GM12878 (cell line): Measurements from ENCODE around the gene RACK1. TPM values are rescaled to one million over a fixed set of nuclear protein-coding genes. Genes with fewer than 3 reads are reported as not detected.

ENCODE experiments used
- ATAC-seq: fragments of 200-7000 bp; cut with Tn5 transposase; 3 replicates; pipeline ENCODE4 v1.9.1; 2020; ENCODE audit warnings: mild to moderate bottlenecking, moderate library complexity
- BruUV-seq: library from RNA; stranded (reverse); fragments of 400-500 nt; replicated peaks from 2 replicates; lab custom pipeline; 2021; lab: Mats Ljungman, UMichigan
- CTCF ChIA-PET: fragments of 300-600 bp; sonication (Branson Sonifier 250); formaldehyde crosslinking; extraction: SDS; loops from one replicate; lab custom pipeline; 2021; ENCODE audit warnings: inconsistent platforms; lab: Yijun Ruan, JAX
- POLR2A ChIA-PET: fragments of 350-600 bp; formaldehyde crosslinking; extraction: SDS; loops from one replicate; lab custom pipeline; 2021; ENCODE audit warnings: inconsistent platforms; lab: Charles Lee
- RAD21 ChIA-PET: fragments of 300-600 bp; sonication (Branson Sonifier 250); formaldehyde crosslinking; loops from one replicate; lab custom pipeline; 2023; ENCODE audit warnings: antibody characterized with exemption; ENCODE audit not compliant: unreplicated experiment; lab: Charles Lee
- SMC1A ChIA-PET: fragments of 300-600 bp; sonication (Branson Sonifier 250); formaldehyde crosslinking; loops from one replicate; lab custom pipeline; 2023; ENCODE audit not compliant: unreplicated experiment, uncharacterized antibody; lab: Charles Lee
- DNase-seq: peaks from one replicate; pipeline ENCODE4 v3.0.0-alpha.2; 2011; ENCODE audit warnings: low read depth, low spot score
- FAIRE-seq: peaks from 3 replicates; lab custom pipeline; 2011; peaks lifted over from hg19 to GRCh38; lab: Jason Lieb, UNC
- H2AFZ ChIP-seq: 2 replicates; pipeline ENCODE4 v1.6.0; 2011; ENCODE audit warnings: low read depth, low read length, control low read depth; ENCODE audit not compliant: control insufficient read depth
- H3K27ac ChIP-seq: 2 replicates; pipeline ENCODE4 v1.5.1; 2011; ENCODE audit warnings: control low read depth; ENCODE audit not compliant: control insufficient read depth, insufficient read depth
- H3K27me3 ChIP-seq, 2 experiments: replicated peaks in 1 of 2; 2 replicates each; pipeline versions ENCODE4 v1.6.0 to v1.6.1; 2011; ENCODE audit warnings: low read length in 1 of 2; ENCODE audit not compliant: control insufficient read depth in 2 of 2, insufficient read depth in 2 of 2
- H3K36me3 ChIP-seq, 2 experiments: 2 replicates each; pipeline ENCODE4 v1.5.1; 2011; ENCODE audit warnings: low read length in 1 of 2; ENCODE audit not compliant: control insufficient read depth in 2 of 2, insufficient read depth in 2 of 2
- H3K4me1 ChIP-seq: 2 replicates; pipeline ENCODE4 v1.6.1; 2011; ENCODE audit warnings: mild to moderate bottlenecking, low read length, moderate library complexity, mixed read lengths; ENCODE audit not compliant: control insufficient read depth, insufficient read depth
- H3K4me2 ChIP-seq: 2 replicates; pipeline ENCODE4 v1.6.0; 2011; ENCODE audit warnings: control low read depth; ENCODE audit not compliant: control insufficient read depth, insufficient read depth
- H3K4me3 ChIP-seq: fragments of 200-600 bp; sonication (generic); 2 replicates; pipeline ENCODE4 v1.5.1; 2016
- H3K79me2 ChIP-seq: 2 replicates; pipeline ENCODE4 v1.6.0; 2011; ENCODE audit warnings: low read length; ENCODE audit not compliant: control insufficient read depth, insufficient read depth
- H3K9ac ChIP-seq: 2 replicates; pipeline ENCODE4 v1.8.0; 2011; ENCODE audit warnings: low read length, control low read depth, mixed read lengths; ENCODE audit not compliant: control insufficient read depth, insufficient read depth
- H3K9me3 ChIP-seq: replicated peaks from 3 replicates; pipeline ENCODE4 v1.5.1; 2011; ENCODE audit warnings: mild to moderate bottlenecking, low read length; ENCODE audit not compliant: control insufficient read depth, insufficient read depth
- H4K20me1 ChIP-seq: 2 replicates; pipeline ENCODE4 v1.6.0; 2011; ENCODE audit not compliant: control insufficient read depth, insufficient read depth
- ASH2L ChIP-seq: fragments of 300-600, 200-600 bp; sonication (generic); IDR thresholded peaks from 2 replicates; pipeline ENCODE4 v1.6.1; 2017; ENCODE audit warnings: low read depth, mild to moderate bottlenecking, borderline replicate concordance
- ATF7 ChIP-seq: fragments of 450-650 bp; IDR thresholded peaks from 2 replicates; pipeline ENCODE4 v1.6.1; 2016; ENCODE audit warnings: low read depth, mild to moderate bottlenecking
- IKZF1 ChIP-seq: fragments of 450-650 bp; conservative IDR thresholded peaks from 2 replicates; pipeline ENCODE4 v1.6.1; 2017; ENCODE audit warnings: antibody characterized with exemption, mild to moderate bottlenecking
- MYB ChIP-seq: fragments of 150-350 bp; IDR thresholded peaks from 2 replicates; pipeline ENCODE4 v1.6.1; 2014; ENCODE audit warnings: mild to moderate bottlenecking, low read depth, low read length, borderline replicate concordance
- MYC ChIP-seq: IDR thresholded peaks from 2 replicates; pipeline ENCODE4 v1.6.1; 2011; ENCODE audit warnings: mild to moderate bottlenecking, low read length, moderate library complexity, inconsistent platforms; ENCODE audit not compliant: insufficient read depth, insufficient replicate concordance, insufficient read length, severe bottlenecking
- NR2C1 ChIP-seq: fragments of 450-650 bp; IDR thresholded peaks from 2 replicates; pipeline ENCODE4 v1.6.1; 2017; ENCODE audit warnings: antibody characterized with exemption, mild to moderate bottlenecking, moderate library complexity
- PAX5 ChIP-seq: IDR thresholded peaks from 2 replicates; pipeline ENCODE4 v1.6.1; 2011; ENCODE audit warnings: low read depth, low read length, borderline replicate concordance
- SP1 ChIP-seq: IDR thresholded peaks from one replicate; pipeline ENCODE4 v1.6.1; 2011; ENCODE audit warnings: low read depth, low read length
- ZNF274 ChIP-seq: IDR thresholded peaks from one replicate; pipeline ENCODE4 v1.8.0; 2011; ENCODE audit not compliant: insufficient read length, insufficient read depth
- WGBS: methylation state at CpG from one replicate; pipeline ENCODE4 v1.1.6; 2016; ENCODE audit warnings: low lambda C conversion rate; ENCODE audit not compliant: insufficient replicate concordance, insufficient coverage; ENCODE audit errors: missing lambda C conversion rate; 5-methylcytosine and 5-hydroxymethylcytosine counted together
- in situ Hi-C: fragments of 300-500 bp; cut with MboI; formaldehyde crosslinking; loops from 9 replicates; pipeline ENCODE4 v1.14.3; 2018; ENCODE audit warnings: mixed read lengths
- intact Hi-C: fragments of 100-400 bp; cut with micrococcal nuclease; formaldehyde crosslinking; loops from one replicate; pipeline ENCODE4 v1.14.2; 2022; ENCODE audit not compliant: unreplicated experiment
- polyA plus RNA-seq, 11 experiments: library from polyadenylated mRNA; depleted of rRNA in 4 of 11; unstranded in 6 of 11; stranded (reverse) in 5 of 11; fragments of >200 nt; fragmentation: Nextera tagmentation in 4 of 11; fragmentation: Illumina TruSeq in 1 of 11; extraction: Ambion mirVana in 4 of 11; extraction: Trizol in 1 of 11; gene quantifications; 1 replicate in 1 of 11; 2 replicates in 10 of 11; pipeline versions ENCODE4 v1.2.1 to v1.2.3, GENCODE V29; 2011 to 2016; ENCODE audit warnings: inconsistent platforms in 2 of 11, missing spikeins in 2 of 11, low read depth in 1 of 11
- total RNA-seq, 4 experiments: library from RNA; depleted of rRNA in 3 of 4; stranded (reverse); fragments of >200 nt in 3 of 4; fragmentation: Illumina TruSeq in 1 of 4; extraction: Trizol in 1 of 4; gene quantifications; 2 replicates each; pipeline versions ENCODE4 v1.2.1 to v1.2.3, GENCODE V29; 2013 to 2021
- TF ChIP-seq, protein P1 (sequence below): fragments of 450-650 bp; formaldehyde crosslinking; IDR thresholded peaks from 2 replicates; pipeline ENCODE4 v1.5.0; 2022; ENCODE audit warnings: mild to moderate bottlenecking, missing genetic modification characterization
- TF ChIP-seq, protein P2 (sequence below): IDR thresholded peaks from 2 replicates; pipeline ENCODE4 v1.6.1; 2011; ENCODE audit warnings: mild to moderate bottlenecking, low read depth, low read length, moderate library complexity; ENCODE audit not compliant: insufficient replicate concordance
- TF ChIP-seq, protein P3 (sequence below): fragments of 450-650 bp; IDR thresholded peaks from 2 replicates; pipeline ENCODE4 v1.6.1; 2017; ENCODE audit warnings: mild to moderate bottlenecking, moderate library complexity

Gene RACK1
- total and polyA plus RNA-seq, 10 of the 15 experiments (the other 5 are each of a cell fraction or from before 2014, with no cell fraction given) = 1,365 to 6,584 (median 4,167) TPM

- intact Hi-C loops = loop anchor here (1.0 kb wide), 3 partner anchors 16 to 53 kb away; no protein-coding TSS in a partner anchor
- no TSS peak for BruUV-seq
- TF ChIP-seq, protein P1, sequence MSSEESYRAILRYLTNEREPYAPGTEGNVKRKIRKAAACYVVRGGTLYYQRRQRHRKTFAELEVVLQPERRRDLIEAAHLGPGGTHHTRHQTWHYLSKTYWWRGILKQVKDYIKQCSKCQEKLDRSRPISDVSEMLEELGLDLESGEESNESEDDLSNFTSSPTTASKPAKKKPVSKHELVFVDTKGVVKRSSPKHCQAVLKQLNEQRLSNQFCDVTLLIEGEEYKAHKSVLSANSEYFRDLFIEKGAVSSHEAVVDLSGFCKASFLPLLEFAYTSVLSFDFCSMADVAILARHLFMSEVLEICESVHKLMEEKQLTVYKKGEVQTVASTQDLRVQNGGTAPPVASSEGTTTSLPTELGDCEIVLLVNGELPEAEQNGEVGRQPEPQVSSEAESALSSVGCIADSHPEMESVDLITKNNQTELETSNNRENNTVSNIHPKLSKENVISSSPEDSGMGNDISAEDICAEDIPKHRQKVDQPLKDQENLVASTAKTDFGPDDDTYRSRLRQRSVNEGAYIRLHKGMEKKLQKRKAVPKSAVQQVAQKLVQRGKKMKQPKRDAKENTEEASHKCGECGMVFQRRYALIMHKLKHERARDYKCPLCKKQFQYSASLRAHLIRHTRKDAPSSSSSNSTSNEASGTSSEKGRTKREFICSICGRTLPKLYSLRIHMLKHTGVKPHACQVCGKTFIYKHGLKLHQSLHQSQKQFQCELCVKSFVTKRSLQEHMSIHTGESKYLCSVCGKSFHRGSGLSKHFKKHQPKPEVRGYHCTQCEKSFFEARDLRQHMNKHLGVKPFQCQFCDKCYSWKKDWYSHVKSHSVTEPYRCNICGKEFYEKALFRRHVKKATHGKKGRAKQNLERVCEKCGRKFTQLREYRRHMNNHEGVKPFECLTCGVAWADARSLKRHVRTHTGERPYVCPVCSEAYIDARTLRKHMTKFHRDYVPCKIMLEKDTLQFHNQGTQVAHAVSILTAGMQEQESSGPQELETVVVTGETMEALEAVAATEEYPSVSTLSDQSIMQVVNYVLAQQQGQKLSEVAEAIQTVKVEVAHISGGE (CRISPR knock-in tag) = no peak
- TF ChIP-seq, protein P2, sequence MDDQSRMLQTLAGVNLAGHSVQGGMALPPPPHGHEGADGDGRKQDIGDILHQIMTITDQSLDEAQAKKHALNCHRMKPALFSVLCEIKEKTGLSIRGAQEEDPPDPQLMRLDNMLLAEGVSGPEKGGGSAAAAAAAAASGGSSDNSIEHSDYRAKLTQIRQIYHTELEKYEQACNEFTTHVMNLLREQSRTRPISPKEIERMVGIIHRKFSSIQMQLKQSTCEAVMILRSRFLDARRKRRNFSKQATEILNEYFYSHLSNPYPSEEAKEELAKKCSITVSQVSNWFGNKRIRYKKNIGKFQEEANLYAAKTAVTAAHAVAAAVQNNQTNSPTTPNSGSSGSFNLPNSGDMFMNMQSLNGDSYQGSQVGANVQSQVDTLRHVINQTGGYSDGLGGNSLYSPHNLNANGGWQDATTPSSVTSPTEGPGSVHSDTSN = no peak
- peak; percentile 44; the same call in 1 of the 2 replicates for TF ChIP-seq MYB
- no peak for TF ChIP-seq ZNF274
- TF ChIP-seq ATF7 = peak; percentile 22; the same call in 1 of the 2 replicates
- no peak for TF ChIP-seq SP1
- peak; percentile 35; the same call in 1 of the 2 replicates for TF ChIP-seq NR2C1
- no peak for TF ChIP-seq ASH2L
- TF ChIP-seq PAX5 = no peak
- peak; percentile 95 for TF ChIP-seq IKZF1
- TF ChIP-seq, protein P3, sequence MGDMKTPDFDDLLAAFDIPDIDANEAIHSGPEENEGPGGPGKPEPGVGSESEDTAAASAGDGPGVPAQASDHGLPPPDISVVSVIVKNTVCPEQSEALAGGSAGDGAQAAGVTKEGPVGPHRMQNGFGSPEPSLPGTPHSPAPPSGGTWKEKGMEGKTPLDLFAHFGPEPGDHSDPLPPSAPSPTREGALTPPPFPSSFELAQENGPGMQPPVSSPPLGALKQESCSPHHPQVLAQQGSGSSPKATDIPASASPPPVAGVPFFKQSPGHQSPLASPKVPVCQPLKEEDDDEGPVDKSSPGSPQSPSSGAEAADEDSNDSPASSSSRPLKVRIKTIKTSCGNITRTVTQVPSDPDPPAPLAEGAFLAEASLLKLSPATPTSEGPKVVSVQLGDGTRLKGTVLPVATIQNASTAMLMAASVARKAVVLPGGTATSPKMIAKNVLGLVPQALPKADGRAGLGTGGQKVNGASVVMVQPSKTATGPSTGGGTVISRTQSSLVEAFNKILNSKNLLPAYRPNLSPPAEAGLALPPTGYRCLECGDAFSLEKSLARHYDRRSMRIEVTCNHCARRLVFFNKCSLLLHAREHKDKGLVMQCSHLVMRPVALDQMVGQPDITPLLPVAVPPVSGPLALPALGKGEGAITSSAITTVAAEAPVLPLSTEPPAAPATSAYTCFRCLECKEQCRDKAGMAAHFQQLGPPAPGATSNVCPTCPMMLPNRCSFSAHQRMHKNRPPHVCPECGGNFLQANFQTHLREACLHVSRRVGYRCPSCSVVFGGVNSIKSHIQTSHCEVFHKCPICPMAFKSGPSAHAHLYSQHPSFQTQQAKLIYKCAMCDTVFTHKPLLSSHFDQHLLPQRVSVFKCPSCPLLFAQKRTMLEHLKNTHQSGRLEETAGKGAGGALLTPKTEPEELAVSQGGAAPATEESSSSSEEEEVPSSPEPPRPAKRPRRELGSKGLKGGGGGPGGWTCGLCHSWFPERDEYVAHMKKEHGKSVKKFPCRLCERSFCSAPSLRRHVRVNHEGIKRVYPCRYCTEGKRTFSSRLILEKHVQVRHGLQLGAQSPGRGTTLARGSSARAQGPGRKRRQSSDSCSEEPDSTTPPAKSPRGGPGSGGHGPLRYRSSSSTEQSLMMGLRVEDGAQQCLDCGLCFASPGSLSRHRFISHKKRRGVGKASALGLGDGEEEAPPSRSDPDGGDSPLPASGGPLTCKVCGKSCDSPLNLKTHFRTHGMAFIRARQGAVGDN = peak; percentile 91
- TF ChIP-seq MYC = no peak
Measured at GRCh38 chr5:181191526-181192336, 52.0 kb downstream of the RACK1 start.

More at GRCh38 chr5:181191526-181192336, 52.0 kb downstream of the RACK1 start:
- no peaks in the 10 kb centered on the region for H3K9me3 ChIP-seq
- peak overlapping the region; percentile 77 for H3K9ac ChIP-seq
- no peaks in the 10 kb centered on the region for H3K36me3 ChIP-seq
- no peaks in the 10 kb centered on the region for H3K27me3 ChIP-seq
- peak; percentile 74 for ATAC-seq
- peaks cover 6% of the 10 kb centered on the region for H3K4me1 ChIP-seq
- peak overlapping the region; percentile 86 for H3K4me2 ChIP-seq
- ChIA-PET CTCF (interaction anchor here (1.0 to 7.6 kb wide), 7 partner anchors 7 to 388 kb away, joined by 3 to 96 read pairs (median 6); partner anchors contain the start of gene TRIM7), POLR2A (interaction anchor here (0.8 to 4.5 kb wide), 13 partner anchors 10 to 70 kb away, joined by 3 to 41 read pairs (median 4); partner anchors contain the start of genes RACK1, TRIM41, TRIM52 and TRIM7), SMC1A (interaction anchor here (0.5 to 3.5 kb wide), 8 partner anchors 7 to 401 kb away, joined by 3 to 32 read pairs (median 4); partner anchors contain the start of genes TRIM41 and TRIM7), RAD21 (interaction anchor here (0.6 to 6.9 kb wide), 12 partner anchors 8 to 361 kb away, joined by 3 to 72 read pairs (median 3); partner anchors contain the start of genes TRIM52 and TRIM7)
- peak overlapping the region; percentile 95 for H3K4me3 ChIP-seq
- H3K27ac ChIP-seq = peak overlapping the region; percentile 72
- WGBS = under 1% methylated on average over 59 of the region's 64 CpGs
- FAIRE-seq = peak; percentile 64
- no peaks in the 10 kb centered on the region for H4K20me1 ChIP-seq
- peak; percentile 83 for DNase-seq
- peak overlapping the region; percentile 94 for H2AFZ ChIP-seq
- in situ Hi-C loops = no loop called here
- no peaks in the 10 kb centered on the region; the same call in 1 of the 2 replicates for H3K79me2 ChIP-seq
